ENCODE results near the gene CLIP2.

GRCh38 chr7:74272305-74273038, 16.7 kb upstream of the CLIP2 start:
- TF ChIP-seq POLR2A (IDR thresholded peaks at IDR 0.05) = no peak
- no peak for TF ChIP-seq CTCF (IDR thresholded peaks at IDR 0.05)

All from Peyer's patch (tissue), 4 donors.